GM19239 (cell line): Measurements from ENCODE around the gene DSC2.
A peak's percentile ranks its signal among the peaks of the same experiment; 100 is the strongest.

Experiments used
- DNase-seq: peaks from one replicate; pipeline ENCODE4 v3.0.0; 2011; ENCODE audit warnings: low spot score; ENCODE audit not compliant: insufficient read length
- FAIRE-seq: peaks from 2 replicates; lab custom pipeline; 2011; peaks lifted over from hg19 to GRCh38; lab: Jason Lieb, UNC

DSC2 gene

DNA sequence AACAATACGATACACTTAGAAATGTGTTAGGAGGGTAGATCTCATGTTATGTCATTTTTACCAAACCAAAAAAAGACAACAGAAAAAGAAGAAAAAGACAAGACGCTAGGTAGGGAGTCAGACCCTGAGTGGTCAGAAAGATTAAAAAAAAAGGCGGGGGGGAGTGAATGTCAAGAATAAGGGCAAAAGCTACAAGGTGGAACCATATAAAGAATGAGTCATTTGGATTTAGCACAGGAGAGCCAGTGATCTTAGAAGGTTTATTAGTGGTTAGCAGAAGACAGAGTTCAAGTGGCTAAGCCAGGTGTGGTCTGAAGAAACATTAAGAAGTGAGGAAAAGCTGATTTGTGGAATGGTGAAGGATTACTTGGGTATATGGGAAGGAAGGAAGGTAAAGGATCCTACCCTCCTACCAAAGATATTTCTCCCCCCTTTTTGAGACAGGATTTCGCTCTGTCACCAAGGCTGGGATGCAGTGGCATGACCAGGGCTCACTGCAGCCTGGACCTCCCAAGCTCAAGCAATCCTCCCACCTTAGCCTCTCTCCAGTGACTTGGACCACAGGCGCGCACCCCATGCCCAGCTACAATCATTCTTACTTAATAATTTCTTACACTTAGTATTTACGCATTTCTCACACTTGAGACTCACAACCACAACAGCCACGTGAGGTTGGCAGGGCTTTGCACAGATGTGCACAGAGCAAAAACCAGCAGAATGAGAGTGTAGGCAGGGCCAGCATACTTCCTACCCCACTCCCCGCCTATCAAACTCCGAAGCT, 2.6 kb downstream of the DSC2 start:
- no peak for FAIRE-seq

DNA sequence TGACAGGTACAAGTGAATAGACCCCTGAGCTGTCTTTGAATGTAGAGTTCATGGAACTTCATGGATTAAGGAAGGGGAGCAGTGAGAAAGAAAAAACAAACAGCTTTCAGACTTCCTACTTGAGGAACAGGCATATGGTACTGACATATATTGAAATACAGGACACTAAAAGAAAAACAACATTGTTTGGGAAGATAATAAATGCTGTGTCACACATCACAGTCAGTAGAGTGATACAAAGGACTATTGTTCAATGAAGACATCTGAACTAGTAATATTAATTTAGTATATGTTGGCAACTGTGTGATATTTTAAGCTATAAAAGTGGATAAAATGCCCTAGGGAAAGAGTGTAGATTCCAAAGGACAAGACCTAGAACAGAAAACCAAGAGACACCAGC, 3.3 kb downstream of the DSC2 start:
- DNase-seq (no peak), FAIRE-seq (no peak)

More for the DNA sequence above, 2.6 kb downstream of the DSC2 start:
- no peak for DNase-seq

DNA sequence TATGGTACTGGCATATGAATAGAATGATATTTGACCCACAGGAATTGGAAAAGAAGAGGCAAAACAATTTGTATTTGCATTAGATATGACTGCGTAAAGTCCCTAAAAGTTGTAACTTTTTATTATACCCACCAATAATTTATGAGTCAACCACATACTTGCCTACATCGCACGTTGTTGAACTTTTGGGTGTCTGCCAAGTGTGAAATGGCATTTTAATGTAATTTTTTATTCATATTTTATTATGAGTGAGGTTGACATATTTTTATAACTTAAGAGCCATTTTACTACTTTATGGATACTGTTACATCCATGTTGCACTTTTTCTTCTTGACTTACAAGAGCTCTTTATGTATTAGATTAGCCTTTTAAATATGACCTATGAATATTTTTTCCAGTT, 4.6 kb downstream of the DSC2 start:
- FAIRE-seq (no peak), DNase-seq (no peak)

DNA sequence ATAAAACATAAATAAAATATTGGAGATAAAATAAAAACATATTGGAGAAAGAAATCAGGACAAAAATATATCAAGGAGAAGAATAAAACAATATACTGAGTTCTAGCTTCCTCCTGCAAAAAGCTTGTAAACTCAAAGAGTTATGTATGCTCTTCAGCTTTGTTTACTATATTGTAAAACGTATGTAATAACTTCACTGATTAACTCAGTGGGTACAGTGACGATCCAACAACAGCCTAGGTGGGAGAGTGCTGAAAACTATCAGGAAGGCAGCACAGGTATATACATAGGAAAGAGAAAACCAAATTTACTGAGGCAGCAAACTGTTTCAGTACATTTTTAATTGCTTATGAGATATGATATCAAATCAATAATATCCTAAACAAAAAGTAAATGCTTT, 8.3 kb downstream of the DSC2 start:
- no peak for FAIRE-seq
- DNase-seq = no peak

DNA sequence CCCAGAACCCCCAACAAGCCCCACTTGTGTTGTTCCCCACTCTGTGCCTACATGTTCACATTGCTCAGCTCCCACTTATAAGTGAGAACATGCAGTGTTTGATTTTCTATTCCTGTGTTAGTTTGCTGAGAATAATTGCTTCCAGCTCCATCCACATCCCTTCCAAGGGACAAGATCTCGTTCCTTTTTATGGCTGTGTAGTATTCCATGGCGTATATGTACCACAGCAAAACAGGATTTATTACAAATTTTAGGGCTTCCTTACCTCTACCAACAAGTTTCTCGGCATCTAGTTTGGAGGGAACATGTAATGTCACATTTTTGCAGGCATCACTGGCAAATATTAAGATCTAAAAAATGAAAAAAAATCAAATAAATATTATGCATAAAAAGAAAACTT, 8.9 kb downstream of the DSC2 start:
- FAIRE-seq (no peak), DNase-seq (no peak)

DNA sequence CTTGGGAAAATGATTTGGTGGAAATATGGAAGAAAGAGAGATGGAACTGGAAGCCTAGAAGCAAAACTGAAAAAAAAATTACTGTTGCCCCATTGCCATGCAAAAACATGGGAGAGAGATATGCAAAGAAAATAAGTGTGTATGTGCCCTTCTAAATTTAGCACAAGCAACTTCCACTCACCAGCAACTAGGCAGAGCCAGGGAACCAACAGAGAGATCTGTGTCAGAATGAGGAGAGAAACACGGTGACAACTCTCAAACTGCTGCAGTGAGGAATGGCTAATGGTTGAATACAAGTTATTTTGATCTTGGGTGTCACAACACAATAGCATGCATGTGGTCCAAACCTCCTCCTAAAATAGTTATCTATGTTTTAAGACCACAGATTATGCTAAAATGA, 10.9 kb downstream of the DSC2 start:
- DNase-seq = no peak
- no peak for FAIRE-seq

DNA sequence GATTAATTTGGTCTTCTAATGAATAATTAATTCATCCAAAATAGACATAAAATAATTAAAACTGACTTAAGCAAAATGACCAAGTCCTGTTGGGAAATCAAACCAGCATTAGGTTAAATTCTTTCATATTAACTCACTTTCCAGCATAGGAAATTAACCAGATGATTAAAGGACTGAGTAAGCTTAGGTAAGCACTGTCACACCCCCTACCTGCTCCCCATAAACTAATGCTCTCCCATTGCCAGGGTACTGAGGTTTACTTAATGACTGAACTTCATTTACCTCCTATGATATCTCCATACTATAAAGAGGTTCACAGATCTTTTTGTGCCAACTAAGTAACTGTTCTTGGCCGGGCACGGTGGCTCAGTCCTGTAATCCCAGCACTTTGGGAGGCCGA, 13.7 kb downstream of the DSC2 start:
- no peak for DNase-seq
- no peak for FAIRE-seq

DNA sequence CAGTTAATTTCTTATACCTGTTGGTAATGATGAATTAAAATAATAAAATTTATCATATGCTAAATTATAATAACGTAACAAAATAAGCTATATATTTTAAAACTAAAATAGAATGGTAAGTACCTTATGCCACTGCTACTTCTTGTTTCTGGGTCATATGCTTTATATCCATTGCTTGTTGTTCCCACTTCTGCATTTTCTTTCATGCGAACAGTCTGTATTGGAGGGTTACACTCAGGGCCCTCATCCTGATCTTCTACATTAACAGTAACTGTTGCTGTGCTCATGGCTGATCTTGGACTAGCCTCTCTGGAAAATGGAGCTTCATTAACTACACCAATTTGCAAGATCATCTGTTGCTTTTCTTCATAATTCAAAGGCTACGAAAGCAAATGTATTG, 22.2 kb downstream of the DSC2 start:
- no peak for DNase-seq
- FAIRE-seq = no peak

DNA sequence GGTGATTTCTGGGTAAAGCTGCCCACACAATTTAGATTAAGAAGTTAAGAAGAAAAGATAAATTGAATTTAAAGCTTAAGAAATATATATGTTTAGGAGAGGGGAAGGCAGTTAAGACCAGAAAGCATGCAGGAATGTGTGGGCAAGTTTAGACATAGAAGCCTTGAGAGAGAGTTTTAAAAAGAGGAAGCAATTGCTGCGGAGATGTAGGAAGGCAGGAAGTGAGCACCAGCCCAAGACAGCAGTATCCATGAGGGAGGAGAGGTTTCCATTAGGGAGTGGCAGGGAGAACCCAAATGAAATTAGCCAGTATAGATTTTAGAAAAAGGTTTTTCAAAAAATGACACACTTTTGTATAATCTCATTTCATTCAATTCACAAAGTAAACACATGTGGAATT, 24.3 kb downstream of the DSC2 start:
- FAIRE-seq = no peak
- DNase-seq = no peak

DNA sequence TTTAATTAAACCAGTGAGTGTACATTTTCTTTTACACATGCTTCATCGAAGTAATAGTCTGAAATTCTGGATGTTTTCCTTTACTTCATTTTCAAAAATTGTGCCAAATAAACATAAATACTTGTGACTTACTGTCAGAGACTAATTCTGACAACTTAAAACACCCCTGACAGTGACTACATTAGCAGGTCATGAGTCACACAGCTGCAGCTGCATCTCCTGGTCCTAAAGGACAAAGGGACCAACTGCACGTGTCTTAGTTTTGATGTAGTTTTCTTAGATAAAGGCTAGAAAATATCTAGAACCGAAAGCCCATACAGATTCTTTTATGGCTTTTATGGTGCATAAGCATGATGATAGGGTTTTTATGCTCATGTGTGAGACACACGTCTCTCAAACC, 30.0 kb downstream of the DSC2 start:
- DNase-seq (no peak), FAIRE-seq (no peak)

DNA sequence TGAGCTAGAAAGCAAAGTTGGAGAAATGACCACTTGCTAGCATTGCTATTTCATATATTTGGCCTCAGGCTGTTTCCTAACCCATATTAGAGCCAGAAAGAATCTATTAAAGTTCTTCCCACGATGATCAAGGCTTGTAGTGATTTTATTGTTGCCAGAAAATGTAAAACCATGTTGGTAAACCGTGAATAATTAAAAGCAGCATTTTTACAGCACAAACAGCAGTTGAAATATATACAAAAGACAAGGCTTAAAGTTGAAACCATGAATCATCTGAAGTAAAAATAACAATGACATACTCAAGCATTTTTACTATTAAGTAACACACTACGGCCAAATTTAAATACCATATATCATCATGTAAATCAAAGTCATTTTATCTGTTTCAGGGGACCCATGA, 32.0 kb downstream of the DSC2 start:
- FAIRE-seq = no peak

DNA sequence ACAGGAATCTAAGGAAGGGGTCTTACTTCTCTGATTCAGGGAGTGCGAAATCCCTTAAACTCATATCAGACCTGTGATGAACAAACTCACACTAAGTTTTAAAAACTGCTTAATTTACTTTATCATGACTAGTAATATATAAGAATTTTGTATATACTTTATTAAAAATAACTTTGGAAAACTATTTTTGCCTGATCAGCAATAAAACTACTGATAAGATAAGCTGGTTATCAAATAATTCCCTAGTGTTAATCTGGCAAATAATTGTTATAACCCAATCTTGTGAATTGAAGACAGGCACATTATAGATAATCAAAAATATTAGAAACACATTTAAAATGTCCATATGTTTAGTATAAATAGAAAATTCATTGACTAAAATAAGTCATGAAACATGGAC, 36.0 kb downstream of the DSC2 start:
- FAIRE-seq (no peak), DNase-seq (no peak)

More for the DNA sequence above, 32.0 kb downstream of the DSC2 start:
- DNase-seq = no peak

DNA sequence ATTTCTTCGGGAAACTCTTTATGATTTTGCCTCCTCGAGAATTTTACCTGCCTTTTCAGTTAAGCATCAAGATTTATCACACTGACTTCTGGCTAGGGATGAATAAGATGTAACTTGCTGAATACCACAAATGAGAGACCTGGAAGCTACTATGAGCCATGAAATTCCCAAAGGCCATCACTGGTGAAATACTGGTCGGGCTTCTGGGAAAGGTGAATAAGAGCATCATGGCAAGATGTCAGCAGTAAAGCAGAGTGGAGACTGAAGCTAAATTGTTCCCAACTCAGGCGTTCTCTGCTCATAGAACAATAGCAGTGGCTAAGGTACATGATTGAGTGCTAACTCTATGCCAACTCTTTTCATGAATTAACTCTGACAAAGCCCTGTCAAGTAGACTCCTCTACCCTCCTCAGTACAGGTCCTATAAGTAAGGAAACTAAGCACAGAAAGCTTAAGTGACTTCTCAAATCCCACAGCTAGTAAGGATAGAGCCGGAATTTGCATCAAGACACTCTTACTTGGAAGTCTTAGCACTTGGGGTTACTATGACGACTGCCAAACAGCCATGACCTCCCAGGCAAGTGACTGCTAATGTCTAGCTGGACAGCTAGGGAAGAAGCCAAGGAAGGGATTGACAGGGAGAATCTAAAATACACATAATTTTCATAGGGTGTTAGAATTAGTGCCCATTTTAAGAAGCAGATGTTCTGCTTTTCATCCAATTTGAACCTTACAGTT, 37.0 kb downstream of the DSC2 start:
- FAIRE-seq (no peak), DNase-seq (no peak)

DNA sequence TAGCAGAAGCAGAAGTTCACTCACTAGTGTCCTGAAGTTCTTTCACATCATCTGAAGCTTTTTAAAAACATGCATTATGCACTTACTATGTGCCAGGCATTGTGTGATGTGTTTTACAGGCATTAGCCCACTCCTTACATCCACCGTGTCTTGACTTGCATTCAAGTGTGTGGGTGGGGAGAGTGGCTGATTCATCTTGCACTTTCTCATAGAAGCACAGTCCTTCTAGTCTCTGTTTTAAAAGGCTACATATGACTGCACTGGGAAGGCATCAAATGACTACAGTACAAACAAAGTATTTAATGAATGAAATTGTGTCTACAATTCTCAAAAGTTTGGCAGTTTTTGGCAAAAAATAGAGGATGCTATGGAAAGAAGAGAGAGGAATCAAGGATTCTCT, 38.1 kb downstream of the DSC2 start:
- DNase-seq (no peak), FAIRE-seq (no peak)

DNA sequence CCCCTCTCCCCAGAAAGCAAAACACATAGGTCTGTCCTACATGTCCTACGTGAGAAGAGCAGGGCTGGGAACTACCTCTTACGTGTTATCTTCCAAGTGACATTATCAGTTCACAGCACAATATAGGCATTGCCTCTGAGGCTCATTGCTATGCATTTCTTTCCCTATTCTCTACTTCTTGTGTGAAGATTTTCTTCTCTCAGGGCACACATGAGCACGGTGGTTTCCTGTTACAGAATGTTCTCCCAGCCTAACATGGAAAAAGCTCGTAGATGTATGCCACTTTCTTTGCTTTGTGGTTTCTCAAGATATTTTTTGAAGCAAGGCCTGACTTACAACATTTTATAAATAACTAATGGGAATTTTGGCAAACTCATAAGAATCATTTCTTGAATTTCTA, 40.3 kb downstream of the DSC2 start:
- FAIRE-seq (peak; percentile 54), DNase-seq (no peak)

DNA sequence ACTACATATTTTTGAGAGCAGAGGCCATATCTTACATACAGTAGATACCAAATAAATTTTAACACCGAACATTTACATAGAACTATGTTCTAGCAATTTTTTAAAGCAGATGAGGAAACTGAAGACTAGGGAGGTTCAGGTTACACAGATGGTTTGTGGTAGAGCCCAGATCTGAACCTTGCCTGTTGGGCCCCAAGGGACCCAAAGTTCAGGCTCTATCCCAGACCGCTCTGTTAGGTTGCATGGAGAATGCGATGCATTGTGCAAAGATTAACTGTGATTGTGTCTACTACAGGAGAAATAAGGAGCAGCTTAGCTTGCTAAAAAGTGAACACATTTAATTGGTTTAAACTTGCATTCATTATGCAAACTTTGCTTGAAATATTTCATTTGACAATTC, 43.3 kb downstream of the DSC2 start:
- no peak for DNase-seq
- FAIRE-seq = no peak

DNA sequence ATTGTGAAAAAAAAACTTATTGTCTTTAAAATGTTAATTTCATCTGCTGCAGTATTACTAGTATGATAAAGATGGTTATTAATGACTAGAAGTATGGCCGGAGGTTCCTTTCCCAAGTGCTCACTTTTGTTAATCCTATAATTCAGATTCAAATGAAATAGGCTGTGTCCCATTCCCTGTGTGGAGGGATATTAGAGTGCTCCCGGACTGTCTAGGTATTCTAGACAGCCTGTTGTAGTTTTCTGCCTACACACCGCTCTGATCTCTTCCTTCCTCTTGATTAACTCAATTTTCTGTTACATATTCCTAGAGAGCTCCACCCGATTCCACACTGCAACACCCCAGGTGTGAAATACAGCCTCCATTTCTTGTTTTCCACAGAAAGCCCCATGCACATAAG, 44.3 kb downstream of the DSC2 start:
- FAIRE-seq (no peak), DNase-seq (no peak)

DNA sequence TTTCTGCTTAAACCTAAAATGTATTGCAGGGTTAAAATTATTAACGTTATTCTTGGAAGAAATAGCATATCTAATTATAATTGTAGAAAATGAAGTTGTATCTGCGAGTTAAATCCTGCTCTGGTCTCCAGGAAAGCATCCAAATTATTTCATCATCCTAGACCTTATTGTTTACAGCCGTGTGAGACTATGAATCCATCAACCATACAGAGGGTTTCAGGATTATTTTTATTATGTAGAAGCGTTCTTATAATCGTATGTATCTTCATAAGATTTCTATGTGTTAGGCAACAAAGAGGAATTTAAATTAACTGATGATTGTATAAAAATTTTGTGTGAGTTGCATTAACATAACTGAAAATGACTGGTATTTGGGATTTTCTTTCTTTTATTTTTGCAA, 45.2 kb downstream of the DSC2 start:
- DNase-seq (no peak), FAIRE-seq (no peak)

DNA sequence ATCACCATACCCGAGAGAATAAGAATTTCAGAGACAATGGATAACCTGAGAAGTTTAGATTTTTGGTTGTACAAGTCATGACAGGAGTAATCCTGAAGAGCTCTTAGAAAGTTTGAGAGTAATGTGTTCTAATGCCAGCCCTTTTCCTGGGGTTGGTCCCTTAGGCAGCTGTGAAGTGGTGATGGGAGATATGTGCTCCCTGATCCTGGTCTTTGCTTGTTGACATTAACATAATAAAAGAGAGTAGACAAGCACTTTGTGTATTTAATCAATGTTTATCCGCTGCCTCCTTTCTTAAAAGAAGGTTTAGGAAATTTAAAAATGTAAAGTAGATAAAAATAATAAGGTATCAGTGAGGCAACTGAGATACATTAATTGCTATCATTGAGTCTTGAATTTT, 45.9 kb downstream of the DSC2 start:
- FAIRE-seq (no peak), DNase-seq (no peak)

DNA sequence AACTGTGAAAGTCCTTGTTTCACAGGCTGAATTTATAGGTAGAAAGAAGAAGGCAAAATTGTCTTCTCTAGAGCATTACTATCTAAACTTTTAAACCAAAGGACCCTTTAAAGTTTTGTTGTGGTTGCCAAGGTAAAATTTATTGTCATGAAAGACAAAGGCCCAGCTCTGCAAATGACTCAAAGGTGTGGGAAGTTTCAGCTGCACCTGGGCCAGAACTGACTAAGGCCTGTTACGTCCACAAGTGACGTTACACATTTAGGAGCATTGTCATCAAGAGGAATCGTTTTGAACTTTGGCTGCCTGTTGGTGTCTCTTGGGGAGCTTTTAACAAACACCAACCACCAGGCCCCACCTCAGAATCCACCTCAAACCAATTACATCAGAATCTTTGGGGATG, 51.6 kb downstream of the DSC2 start:
- FAIRE-seq = no peak
- DNase-seq = no peak

DNA sequence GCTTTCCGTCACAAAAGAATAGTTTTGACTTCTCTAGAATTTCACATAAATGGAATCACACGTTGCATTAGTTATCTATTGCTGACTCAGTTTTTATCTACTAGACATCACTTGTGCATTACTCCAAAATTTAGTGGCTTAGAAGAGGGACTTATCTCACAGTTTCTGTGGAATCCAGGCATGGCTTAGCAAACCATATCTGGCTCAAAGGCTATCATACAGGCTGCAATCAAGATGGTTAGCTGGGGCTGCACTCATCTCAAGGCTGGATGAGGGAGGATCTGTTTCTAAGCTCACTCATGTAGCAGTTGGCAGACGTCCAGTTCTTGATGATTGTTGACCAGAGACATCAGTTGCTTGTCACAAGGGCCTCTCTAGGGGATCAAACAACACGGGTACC, 53.0 kb downstream of the DSC2 start:
- no peak for FAIRE-seq
- no peak for DNase-seq

DNA sequence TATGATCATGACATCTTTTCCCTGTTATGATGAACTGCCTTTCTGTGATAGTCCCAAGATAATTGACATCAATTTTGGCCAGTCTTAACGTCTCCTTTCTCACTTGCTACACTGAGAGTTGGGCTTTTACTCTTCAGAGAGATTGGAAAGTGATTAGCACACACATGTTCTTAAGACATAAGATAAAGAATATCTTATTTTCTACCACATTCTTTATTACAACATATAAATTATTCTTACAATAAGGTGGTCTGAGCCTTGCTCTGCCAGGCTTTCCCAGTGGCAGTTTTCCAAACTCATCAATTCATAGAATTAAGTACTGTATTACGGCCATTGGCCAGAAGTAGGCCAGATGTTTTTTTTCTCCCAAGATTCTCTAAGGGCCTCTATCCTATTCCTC, 54.0 kb downstream of the DSC2 start:
- no peak for FAIRE-seq
- no peak for DNase-seq
